ENCODE data around the gene ZDHHC7. TPM values are rescaled to one million over a fixed set of nuclear protein-coding genes. Genes with fewer than 3 reads are reported as not detected.

Gene ZDHHC7
- total RNA-seq, 1 experiment from 2014 or later: 39.9 TPM

DNA sequence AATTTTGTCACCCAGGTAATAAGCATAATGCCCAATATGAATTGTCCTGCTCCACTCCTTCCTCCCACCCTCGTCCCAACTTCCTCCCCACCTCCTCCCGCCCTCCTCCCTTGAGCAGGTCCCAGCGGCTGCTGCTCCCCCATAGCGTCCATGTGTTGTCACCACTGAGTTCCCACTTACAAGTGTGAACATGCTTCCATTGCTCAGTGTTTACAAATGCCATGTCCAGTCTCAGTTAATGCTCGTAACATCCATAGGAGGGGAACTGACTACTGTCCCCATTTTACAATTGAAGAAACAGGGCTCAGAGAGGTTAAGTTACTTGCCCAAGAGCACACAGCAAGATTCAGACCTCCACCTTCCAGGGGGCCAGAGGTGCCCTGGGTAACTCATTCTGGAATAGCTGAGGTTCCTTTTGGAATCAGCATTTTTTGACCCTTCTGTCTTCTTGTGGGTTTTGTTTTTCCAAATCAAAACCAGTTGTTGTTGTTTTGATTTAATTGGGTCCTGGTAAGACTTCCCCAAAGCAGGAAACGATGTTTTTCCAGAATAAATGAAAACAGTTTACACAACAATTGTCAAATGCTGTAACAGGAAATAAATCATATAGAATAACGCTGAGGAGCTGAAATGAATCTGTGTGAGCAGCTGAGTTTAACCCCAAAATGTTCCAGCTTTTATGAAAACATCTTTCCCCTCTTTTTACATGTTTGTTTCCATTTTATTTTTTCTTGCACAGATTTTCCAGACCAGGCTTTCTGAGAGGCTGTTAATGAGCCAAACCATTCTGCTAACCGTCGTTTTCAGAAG lies 73.9 kb downstream of the ZDHHC7 start:
- Histone ChIP-seq H2AFZ (ENCODE audit: low read depth, low read length, poor library complexity, severe bottlenecking) (no peak overlapping the region), H3K4me3 (replicated peaks in 1 of 2; ENCODE audit: low read depth in 1 of 2, low read length in 2 of 2) (no peak overlapping the region), H3K27me3 (ENCODE audit: insufficient read depth, low read length) (no peaks in the 10 kb centered on the region), H3K36me3 (ENCODE audit: control insufficient read depth in 1 of 2, insufficient read depth in 2 of 2, low read length in 2 of 2) (no peaks in the 10 kb centered on the region), H3K27ac (ENCODE audit: low read depth, low read length) (no peak overlapping the region), H3K9me3 (ENCODE audit: control insufficient read depth in 1 of 2, insufficient read depth in 1 of 2, low read depth in 1 of 2, low read length in 2 of 2) (no peaks in the 10 kb centered on the region), H3K4me1 (ENCODE audit: control insufficient read depth in 1 of 2, insufficient read depth in 2 of 2, low read length in 2 of 2) (peaks cover 0 to 8% of the 10 kb centered on the region in 2 experiments; a peak in 2 of 4 replicates), H3K79me2 (ENCODE audit: insufficient read depth, low read length) (no peaks in the 10 kb centered on the region), H4K20me1 (ENCODE audit: insufficient read depth) (no peaks in the 10 kb centered on the region), H3K9me2 (ENCODE audit: insufficient read depth) (no peaks in the 10 kb centered on the region), H3K9ac (ENCODE audit: low read length) (no peak overlapping the region), H3K4me2 (ENCODE audit: low read length) (no peak overlapping the region)
- no TSS peak for BruUV-seq (replicated peaks)
- ATAC-seq (no peak), DNase-seq (ENCODE audit: low read depth, low spot score) (no peak)
- POLR2A ChIA-PET: no interaction called here
- TF ChIP-seq SIN3A (IDR thresholded peaks at IDR 0.05; ENCODE audit: low read depth) (no peak), EZH2 (IDR thresholded peaks at IDR 0.05) (no peak), SP1 (IDR thresholded peaks at IDR 0.05; ENCODE audit: low read depth) (no peak), RAD21 (IDR thresholded peaks at IDR 0.05; ENCODE audit: low read depth) (no peak), POLR2A (IDR thresholded peaks at IDR 0.05; ENCODE audit: borderline replicate concordance, extremely low read depth, insufficient read depth, insufficient read length) (no peak), CEBPB (IDR thresholded peaks at IDR 0.05; ENCODE audit: low read depth) (no peak), ELF1 (IDR thresholded peaks at IDR 0.05; ENCODE audit: borderline replicate concordance, low read depth) (no peak), ZBTB33 (IDR thresholded peaks at IDR 0.05; ENCODE audit: extremely low read depth, insufficient replicate concordance, low read length) (no peak), CTCF (IDR thresholded peaks at IDR 0.05 in 2 of 3, conservative IDR thresholded peaks at IDR 0.05 in 1 of 3; ENCODE audit: borderline replicate concordance in 1 of 3, insufficient read depth in 1 of 3, low read depth in 2 of 3, low read length in 2 of 3) (no peak), EZH2phosphoT487 (IDR thresholded peaks at IDR 0.05; ENCODE audit: borderline replicate concordance) (no peak)
- TF ChIP-seq, protein P1, sequence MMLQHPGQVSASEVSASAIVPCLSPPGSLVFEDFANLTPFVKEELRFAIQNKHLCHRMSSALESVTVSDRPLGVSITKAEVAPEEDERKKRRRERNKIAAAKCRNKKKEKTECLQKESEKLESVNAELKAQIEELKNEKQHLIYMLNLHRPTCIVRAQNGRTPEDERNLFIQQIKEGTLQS (IDR thresholded peaks at IDR 0.05): no peak
- intact Hi-C loops (cut with micrococcal nuclease): loop anchor here (10.0 kb wide), 1 partner anchor 297 kb away; no protein-coding TSS in a partner anchor
- CTCF ChIA-PET: interaction anchor here (6.4 kb wide), 1 partner anchor 14 kb away, joined by 30 read pairs; no protein-coding TSS in a partner anchor
- RAD21 ChIA-PET (ENCODE audit: low non-redundant PET in 1 of 2, low total read pairs in 2 of 2, uncharacterized antibody in 2 of 2, unreplicated experiment in 2 of 2): no interaction called here
